HG03442 (cell line): ENCODE data around the gene TCAP.
A peak's percentile ranks its signal among the peaks of the same experiment; 100 is the strongest.

ENCODE experiments used
- ATAC-seq: cut with Tn5 transposase; IDR thresholded peaks from one replicate; pipeline ENCODE4 v1.9.1; 2021; ENCODE audit warnings: mild to moderate bottlenecking, moderate library complexity; ENCODE audit not compliant: unreplicated experiment

The TCAP gene, protein sequence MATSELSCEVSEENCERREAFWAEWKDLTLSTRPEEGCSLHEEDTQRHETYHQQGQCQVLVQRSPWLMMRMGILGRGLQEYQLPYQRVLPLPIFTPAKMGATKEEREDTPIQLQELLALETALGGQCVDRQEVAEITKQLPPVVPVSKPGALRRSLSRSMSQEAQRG

DNA sequence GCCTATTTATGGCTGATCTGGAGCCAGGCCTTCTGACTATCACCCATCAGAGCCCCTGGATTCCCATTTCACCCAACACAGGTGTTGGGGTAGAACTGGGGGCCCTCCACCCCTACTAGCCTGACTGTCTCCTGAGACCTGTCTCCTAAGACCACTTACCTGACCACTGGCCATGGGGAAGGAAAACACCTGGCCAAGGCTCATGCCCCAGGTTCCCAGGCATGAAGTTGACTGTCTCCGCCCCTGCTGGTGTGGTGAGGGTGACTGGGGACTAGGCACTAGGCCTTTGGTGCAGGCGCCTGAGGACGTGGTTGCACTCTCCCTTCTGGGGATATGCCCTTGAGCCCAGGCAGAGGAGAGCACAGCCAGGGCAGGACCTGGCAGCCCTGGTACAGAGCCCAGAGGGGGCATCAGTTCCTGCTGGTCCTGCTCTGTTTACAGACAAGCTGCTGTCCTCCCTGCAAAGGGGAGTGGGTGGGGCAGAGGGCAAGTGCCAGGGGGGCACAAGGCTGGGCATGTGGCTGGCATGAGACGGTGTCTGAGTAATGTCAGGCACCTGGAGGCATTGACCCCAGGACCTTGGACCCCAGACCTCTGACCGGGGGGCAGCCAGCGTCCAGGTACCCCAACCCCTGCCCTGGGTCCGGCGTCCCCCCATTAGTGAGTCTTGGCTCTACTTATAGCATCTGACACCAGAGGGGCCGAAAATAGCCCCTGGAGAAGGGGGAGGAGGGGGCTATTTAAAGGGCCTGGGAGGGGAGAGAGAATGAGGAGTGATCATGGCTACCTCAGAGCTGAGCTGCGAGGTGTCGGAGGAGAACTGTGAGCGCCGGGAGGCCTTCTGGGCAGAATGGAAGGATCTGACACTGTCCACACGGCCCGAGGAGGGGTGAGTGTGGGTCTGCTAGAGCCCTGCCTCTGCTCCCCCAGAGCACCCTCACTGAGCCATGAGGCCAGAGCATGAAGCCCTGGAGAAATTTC, at the start of gene TCAP:
TSS of gene TCAP (plus strand) at position 769 of the 981 bp plus-strand sequence. CDS start at position 780, 11 bp downstream.
- no peak for ATAC-seq

DNA sequence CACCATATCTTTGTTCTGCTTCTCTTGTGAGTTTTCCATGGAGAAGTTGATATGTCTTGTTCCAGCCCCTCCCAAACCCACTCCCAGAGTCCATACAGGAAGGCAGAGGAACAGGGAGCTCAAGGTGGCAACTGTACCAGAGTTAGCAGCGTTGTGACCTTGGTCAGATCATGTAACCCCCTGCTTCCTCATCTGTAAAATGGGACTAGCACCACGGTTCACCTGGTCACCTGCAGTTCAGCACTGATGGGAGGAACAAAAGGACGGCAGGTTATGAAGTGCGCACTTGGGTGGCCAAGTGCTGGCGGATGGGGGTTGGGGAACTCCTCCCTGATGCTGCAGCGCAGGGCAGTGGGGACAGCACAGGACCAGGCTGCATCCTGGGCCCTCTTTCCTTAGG, 49.7 kb upstream of the TCAP start:
- no peak for ATAC-seq

DNA sequence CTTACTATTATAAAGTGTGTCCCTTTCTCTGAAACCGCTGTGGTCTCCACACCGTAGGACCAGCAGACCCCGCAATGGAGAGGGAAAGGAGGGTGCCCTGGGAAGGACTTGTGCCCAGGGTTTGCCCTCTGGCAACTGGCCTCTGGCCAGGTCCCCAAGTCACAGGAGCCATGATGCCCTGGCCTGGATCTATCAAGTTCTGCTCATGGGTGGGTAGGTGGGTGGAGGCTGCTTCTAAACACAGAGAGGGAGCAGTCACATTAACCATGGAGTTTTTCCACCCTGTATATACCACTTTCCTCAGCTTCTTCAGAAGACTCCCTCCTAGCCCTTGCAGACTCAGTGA, 48.1 kb upstream of the TCAP start:
- ATAC-seq = no peak

DNA sequence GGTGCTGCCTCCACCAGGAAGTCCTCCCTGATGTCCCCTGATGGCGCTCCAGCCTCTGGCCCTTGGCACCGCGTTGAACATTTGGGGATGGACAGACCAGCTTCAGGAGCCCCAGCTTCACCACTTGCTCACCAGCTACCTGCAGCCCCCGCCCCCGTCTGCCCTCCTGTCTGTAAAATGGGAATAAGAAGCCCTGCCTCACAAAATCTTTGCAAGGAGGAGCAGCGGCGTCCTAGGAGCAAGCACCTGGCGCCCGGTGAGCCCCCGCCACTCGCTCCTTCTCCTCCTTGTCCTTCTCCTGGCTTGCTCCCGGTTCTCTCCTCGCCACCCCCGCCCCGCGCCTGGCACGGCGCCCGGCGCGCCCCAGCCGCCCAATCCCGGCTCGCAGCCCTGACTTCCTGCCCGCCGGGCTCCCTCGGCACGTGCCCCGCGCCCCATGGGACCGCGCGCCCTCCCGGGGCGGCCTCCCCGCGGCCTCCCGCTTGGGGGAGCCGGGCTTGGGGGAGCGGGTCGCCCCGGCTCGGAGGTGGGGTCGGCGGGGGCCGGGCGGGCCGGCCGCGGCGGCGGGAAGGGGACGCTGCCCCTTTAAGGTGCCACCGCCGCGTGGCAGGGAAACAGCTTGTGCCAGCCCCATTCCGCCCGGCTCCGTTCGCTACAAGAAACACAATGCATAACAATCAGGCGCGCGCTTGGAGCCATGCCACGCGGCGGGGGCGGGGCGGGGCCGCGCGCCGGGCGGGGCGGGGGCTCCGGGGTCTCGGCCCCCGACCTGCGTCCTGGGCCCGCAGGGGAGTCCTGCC, 47.5 kb upstream of the TCAP start:
- ATAC-seq = no peak

DNA sequence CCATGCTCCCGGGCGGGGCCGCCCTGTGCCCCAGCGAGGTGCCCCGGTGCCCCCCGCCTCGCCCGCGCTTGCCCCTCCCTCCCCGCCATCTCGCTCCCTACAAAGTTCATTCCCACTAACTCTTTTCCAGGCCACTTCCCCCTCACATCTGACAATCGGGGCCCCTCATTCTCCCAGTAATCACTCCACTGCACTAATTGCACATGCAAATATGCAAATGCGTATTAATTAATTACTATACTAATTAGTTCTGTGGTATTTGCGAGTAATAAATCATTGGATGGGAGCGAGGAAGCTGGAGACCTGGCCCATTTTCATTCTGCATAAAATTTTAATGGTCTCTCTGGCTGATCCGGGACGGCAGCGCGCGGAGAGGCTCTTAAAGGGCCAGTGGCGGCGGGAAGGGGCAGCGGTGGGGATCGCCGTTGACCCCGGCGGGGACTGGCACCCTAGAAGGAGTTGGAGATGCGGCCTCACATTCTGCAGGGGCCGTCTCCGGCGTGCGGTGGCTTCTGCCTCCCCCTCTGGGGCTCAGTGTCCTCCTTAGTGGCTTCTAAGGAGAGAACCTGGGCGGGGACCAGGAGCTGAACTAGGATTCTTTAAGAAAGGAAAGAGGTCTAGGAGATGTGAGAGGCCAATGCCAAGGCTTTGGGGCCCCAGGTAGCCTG, 46.8 kb upstream of the TCAP start:
- no peak for ATAC-seq

DNA sequence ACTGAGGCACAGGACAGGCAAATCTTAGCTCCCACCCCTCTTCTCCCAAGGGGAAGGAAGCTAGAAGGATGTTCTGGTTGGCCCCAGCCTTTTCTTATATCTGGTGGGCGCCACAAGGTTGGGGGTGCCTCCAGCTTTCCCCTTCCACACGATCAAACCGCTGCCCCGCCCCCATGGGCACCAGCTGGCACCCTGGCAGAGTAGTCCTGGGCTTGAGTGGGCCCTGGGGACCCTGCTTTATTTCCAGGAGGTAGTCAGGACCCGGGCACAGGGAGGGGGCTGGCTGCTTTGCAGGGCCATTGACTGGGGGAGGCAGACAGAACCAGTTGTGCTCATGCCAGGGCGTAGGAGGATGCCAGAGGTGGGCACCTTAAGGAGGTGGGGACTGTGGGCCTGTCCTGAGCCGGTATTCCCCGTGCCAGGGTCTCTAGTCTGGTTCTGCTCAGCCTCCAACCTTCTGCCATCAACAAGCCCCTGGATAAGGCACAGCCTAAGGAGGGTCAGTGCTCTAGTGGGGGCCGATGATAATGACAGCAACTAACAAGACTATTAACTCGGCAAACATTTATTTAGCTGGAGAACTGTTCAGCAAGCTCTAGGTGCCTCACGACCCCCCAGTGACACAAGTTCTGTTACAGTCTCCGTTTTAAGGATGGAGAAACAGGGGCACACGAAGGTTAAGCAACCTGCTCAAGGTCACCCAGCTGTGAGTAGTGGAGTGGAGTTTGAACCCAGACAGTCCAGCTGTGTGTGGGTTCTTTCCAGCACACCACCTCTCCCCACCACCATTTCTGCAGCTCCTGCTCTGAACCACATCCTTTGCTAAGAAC, 46.0 kb upstream of the TCAP start:
- no peak for ATAC-seq

DNA sequence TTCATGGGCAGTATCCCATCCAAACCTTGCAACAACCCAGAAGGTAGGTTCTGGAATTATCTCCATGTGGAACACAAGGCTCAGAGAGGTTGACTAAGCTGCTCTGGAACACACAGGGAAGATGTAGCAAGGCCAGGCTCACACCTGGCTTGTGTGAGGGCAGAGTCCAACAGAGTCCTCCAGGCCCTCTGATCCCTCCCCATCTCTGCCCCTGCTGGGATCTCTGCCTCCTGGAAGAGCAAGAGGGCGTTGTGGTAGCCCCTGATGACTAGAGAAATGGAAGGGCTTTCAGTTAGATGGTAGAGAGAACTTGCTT, 45.4 kb upstream of the TCAP start:
- ATAC-seq = no peak

DNA sequence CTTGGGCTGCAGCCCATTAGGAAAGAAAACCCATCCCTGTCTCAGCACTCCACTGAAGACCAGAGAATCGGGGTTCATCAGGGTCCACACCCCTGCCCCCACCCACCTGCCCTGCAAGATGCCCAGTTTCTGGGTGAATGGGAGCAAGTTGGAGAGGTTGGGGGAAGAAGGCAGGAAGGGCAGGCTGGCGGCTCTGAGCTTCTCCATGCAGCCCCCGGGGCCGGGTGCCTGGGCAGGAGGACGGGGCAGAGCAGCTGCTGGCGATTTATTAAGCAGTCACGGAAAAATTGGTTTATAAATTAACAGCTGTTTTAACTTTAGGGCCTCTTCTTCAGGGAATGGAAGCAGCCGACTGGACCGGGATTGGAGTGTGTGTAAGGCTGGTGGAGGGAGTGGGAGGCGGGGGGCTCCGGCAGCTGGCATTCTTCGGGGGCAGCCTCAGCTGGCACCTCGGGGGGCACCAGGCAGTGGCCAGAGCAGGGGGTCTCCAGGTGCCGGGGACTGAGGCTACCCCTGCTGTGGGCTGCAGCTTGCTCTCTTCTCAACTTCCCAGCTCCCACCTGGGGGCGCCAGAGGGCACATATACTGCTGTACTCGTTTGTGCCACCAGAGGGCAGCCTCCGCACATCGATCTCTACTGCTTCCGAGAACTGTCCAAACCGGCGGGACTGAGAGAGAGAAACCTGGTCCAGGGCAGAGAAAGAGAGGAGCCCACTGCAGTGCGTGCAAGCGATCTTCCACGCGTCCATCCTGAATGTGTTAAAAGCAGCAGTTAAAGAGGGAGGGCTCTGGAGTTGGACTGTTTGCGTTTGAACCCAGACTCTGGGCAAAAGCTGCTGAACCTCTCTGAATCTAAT, 43.4 kb upstream of the TCAP start:
- peak; percentile 55 for ATAC-seq

DNA sequence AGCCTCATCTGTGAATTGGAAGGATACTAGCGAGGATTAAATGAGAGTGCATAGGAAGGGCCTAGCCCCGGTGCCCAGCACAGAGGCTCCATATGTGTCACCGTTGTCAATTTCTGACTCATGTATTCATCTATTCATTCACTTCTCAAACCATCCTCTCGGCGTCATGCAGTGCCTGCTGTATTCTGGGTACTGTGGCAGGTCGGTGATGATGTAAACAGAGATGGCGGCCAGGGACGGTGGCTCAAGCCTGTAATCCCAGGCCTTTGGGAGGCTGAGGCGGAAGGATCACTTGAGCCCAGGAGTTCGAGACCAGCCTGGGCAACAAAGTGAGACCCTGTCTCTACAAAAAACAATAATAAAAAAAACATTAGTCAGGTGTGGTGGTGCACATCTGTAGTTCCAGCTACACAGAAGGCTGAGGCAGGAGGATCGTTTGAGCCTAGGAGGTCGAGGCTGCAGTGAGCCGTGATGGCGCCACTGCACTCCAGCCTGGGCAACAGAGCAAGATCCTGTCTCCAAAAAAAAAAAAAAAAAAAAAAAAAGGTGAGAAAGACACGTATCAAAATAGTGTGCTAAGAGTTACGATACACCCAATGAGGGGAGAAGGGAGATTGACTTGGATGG, 42.7 kb upstream of the TCAP start:
- peak; percentile 22 for ATAC-seq

DNA sequence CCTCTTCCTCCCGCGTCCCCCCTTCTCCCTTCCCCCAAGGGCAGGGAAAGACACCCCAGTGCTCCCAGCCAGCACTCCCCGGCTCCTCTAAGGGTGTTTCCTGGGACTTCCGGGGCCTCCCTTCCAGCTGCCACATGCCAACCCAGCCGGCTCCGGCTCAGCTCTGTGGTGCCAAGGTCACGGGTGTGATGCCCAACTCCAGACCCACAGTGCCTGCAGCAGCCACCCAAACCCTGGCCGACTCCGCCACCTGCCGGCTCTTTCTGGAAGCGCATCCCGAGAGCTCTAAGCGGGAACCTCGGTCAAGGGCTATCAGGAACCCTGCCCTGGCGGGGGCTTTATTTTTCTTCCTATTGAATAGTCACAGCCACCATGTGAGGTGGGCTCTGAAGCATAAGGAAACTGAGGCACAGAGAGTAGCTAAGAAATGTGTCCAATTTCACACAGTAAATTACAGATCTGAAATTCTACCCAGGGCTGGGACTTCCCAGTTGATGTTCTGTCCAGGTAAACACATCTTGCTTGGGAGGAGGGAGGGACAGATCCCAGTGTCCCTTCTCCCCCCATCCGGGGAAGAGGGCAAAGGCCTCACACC, 41.7 kb upstream of the TCAP start:
- no peak for ATAC-seq

DNA sequence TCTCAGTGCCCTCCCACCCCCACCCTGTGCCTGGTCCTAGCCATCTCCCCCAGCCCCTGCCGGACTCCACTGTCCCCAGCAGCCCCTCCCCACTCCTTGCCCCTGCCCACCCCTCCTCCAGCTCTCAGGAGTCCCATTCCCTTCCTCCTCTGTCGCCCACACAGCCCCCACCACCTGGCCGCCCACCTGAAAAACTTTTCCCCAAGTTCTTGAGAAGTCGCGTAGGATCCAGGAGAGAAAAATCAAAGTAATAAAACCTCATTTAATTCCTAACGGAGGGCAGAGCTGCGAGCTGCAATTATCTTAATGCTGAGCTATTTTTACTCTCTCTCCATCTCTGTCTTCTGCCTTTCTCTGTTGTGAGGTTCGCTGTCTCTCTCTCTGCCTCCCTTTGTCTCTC, 40.8 kb upstream of the TCAP start:
- ATAC-seq = no peak

DNA sequence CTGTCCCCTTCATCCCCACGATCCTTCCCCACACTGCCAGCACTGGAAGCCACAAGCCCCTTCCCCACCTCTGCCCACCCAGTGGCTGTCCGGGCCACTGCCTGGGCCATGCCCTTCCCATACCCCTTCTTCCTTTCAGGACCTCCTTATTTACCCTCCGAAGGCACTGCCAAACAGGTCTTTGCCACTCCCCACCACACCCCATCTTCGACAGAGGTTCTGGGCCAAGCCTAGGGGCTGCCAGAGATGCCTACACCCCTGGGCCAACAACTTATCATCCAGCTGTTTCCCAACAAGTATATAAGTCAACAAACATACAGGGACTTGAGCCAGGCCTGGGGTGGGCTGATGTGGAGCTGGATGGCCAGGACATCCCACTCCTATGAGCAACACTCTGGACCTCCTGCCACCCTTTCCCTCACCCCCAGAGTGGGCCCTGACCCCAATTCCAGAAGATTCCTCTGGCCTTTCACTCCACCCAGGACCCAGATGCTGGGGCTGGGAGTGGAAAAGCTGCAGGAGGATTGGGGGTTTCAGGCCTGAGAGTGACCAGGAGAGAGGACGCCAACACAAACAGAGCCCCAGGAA, 39.9 kb upstream of the TCAP start:
- ATAC-seq = no peak

DNA sequence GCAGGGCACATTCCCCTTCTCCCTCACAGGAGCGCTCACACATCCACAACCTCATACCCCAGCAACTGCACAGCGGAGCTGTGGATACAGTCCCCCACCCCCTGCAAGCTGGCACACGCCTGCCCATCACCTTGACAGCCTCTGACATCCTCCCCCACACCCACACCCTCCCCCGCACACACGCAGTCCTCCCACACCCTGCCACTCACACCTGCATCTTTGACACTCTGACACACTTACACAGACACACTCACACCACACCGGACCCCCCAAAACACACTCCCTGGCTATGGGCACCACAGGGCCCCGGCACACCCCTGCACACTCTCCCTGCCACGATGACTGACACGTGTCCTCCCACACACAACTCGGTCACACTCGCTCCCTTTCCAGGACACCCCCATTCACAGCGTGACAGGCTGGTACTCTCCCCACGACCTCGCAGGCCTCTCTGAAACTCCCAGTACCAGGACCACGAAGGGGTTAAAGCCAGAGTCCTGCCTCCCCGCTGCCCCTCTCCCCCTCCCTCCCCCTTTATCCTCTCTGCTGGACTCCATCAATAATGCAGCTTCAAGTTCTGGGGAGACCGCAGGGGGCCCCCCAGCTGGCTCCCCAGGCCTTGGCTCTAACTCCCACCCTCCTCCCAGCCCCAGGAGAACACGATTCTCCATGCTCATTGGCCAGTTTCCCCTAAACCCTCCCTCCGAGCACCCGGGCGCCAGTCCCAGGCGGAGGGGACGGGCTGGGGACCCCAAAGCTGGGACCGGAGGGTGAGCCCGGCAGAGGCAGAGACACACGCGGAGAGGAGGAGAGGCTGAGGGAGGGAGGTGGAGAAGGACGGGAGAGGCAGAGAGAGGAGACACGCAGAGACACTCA, 38.7 kb upstream of the TCAP start, which contains the start of gene PPP1R1B:
TSS of gene PPP1R1B (plus strand) at position 782 of the 876 bp plus-strand sequence. CDS start 441 bp downstream, outside the sequence.
- no peak for ATAC-seq

DNA sequence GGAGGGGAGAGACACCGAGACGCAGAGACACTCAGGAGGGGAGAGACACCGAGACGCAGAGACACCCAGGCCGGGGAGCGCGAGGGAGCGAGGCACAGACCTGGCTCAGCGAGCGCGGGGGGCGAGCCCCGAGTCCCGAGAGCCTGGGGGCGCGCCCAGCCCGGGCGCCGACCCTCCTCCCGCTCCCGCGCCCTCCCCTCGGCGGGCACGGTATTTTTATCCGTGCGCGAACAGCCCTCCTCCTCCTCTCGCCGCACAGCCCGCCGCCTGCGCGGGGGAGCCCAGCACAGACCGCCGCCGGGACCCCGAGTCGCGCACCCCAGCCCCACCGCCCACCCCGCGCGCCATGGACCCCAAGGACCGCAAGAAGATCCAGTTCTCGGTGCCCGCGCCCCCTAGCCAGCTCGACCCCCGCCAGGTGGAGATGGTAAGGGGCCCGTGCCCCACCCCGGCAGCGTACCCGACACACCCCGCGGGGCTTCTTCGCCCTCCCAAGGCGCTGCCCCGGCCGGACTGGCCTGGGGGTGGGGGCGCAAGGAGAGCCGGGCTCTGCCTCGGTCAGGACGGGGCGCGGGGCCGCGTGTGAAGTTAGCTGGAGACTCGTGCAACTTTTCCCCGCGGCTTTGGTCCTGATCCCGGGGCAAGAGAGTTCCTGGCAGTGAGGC, 38.0 kb upstream of the TCAP start:
- ATAC-seq = no peak

DNA sequence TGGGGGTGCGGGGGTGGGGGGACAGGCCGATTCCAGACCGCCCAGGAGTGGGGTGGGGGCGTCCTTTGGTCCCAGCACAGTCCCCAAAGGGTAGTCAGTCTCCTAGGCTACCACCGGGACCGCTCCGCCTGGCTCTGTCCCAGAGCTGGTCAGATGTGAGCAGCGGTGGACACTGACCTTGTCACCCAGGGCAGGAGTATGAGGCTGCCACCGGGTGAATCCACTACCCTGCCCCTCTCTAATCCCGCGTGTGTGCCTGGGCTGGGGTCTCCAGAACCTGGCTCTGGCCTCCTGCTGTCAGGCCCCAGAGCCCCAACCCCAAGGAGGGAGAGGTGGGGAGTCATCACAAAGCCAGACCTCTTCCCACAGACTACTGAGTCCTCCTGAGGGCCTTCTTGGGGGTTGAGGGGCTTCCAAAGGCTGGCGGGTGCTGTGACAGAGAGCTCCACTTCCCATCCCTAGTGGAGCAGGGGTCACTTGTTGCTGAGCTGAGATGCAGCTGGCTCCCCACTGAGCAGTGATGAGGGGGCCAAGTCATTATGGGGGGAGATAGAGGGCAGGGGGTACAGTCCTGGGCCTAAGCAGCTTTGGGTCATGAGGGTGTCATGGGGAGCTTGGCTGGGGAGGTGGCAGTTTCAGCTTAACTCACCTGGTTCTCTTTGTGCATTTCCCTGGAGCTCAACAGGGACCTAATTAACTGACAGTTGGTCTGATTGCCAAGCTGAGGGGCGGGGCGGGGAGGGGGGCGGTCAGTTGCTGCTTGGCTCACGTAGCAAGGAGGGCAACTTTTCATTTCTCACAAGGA, 37.2 kb upstream of the TCAP start:
- no peak for ATAC-seq
